ENCODE measurements around the gene KRTAP26-1. TPM values are rescaled to one million over a fixed set of nuclear protein-coding genes. Genes with fewer than 3 reads are reported as not detected.

The KRTAP26-1 gene
- total RNA-seq, 1 donor from 2014 or later, result not detected

DNA sequence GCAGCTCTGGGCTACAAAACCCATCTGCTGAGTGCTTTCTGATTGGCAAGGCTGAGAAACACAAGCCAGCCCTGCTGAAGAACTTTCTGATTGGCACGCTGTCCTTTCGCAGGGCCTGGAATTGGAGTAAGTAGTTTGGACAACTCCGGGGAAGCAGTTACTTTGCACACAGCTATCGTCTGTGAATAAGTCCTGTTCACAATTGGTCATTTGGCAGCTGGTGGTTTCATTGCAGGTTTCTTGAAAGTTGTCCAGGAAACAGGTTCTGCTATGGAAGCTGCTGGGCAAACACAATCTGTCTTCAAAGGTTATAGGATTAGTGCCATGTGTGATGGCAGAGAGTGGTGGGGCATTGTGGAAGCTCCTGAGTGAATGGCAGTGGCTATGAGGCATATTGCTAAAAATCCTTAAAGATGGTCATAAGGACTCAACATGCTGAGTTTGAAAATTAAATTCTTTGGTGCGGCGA lies 17.2 kb upstream of the KRTAP26-1 start, which contains the start of gene KRTAP27-1:
KRTAP27-1 (minus strand) TSS at position 419 of the 469 bp plus-strand sequence; CDS start at position 393, 26 bp downstream.
- intact Hi-C loops (cut with micrococcal nuclease), result no loop called here
- ATAC-seq (ENCODE audit: low read depth) (no peak), DNase-seq (no peak)
- Mint-ChIP-seq H3K27ac (no peak within 1 kb of the TSS), H3K9me3 (no peaks in the 10 kb centered on the region), H3K4me3 (no peak within 1 kb of the TSS), H3K4me1 (no peaks in the 10 kb centered on the region), H3K36me3 (ENCODE audit: low read depth) (no peaks in the 10 kb centered on the region), H3K27me3 (no peaks in the 10 kb centered on the region)
- TF ChIP-seq, protein P1, sequence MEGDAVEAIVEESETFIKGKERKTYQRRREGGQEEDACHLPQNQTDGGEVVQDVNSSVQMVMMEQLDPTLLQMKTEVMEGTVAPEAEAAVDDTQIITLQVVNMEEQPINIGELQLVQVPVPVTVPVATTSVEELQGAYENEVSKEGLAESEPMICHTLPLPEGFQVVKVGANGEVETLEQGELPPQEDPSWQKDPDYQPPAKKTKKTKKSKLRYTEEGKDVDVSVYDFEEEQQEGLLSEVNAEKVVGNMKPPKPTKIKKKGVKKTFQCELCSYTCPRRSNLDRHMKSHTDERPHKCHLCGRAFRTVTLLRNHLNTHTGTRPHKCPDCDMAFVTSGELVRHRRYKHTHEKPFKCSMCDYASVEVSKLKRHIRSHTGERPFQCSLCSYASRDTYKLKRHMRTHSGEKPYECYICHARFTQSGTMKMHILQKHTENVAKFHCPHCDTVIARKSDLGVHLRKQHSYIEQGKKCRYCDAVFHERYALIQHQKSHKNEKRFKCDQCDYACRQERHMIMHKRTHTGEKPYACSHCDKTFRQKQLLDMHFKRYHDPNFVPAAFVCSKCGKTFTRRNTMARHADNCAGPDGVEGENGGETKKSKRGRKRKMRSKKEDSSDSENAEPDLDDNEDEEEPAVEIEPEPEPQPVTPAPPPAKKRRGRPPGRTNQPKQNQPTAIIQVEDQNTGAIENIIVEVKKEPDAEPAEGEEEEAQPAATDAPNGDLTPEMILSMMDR (IDR thresholded peaks at IDR 0.05), result no peak
- POLR2A ChIA-PET, result no interaction called here
- CTCF ChIA-PET, result no interaction called here

DNA sequence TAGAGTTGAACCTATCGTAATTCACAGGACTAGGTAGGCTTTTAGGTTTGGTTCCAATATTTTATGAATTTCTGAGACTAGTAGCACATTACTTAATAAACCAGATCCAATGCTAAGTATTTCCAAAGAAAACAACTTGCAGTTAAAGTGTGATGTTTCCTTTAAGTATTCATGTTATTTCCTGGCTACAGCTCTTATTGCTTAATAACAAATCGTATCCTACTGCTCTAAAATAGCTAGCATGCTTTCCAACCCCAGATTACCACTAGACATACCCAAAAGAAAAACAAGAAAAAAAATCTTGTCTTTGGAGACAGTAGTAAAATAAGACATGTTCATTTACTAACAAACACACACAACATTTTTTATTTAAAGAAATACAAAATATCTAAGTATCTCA lies 16.5 kb upstream of the KRTAP26-1 start:
- Mint-ChIP-seq H3K27me3 (no peaks in the 10 kb centered on the region), H3K9me3 (no peaks in the 10 kb centered on the region), H3K4me3 (no peak overlapping the region), H3K27ac (no peak overlapping the region), H3K4me1 (no peaks in the 10 kb centered on the region), H3K36me3 (ENCODE audit: low read depth) (no peaks in the 10 kb centered on the region)
- CTCF ChIA-PET, result no interaction called here
- no peak for ATAC-seq (ENCODE audit: low read depth)
- POLR2A ChIA-PET, result no interaction called here
- DNase-seq, result no peak
- TF ChIP-seq, protein P1 (IDR thresholded peaks at IDR 0.05), result no peak
- intact Hi-C loops (cut with micrococcal nuclease), result no loop called here

DNA sequence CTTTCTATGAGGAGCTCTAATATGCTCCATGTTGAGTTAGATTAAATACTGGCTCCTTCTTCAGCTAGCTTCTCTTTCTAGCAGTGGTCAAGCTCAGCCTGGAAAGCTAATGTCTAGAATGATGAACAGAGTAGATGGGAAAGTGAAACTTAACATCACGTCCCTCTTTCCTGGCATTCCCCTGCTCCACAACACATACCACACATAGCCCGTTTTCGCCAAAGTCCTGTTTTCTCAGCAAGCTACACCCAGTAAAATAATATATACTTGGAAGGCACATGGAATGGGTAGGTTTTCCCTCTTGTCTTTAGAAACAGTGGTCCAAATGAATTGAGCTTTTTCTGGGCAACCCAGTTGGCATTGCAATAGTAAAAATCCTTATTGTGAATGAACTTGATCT lies 13.6 kb upstream of the KRTAP26-1 start:
- no peaks in the 10 kb centered on the region for H3K4me1 Mint-ChIP-seq
- POLR2A ChIA-PET, result no interaction called here
- TF ChIP-seq, protein P1 (IDR thresholded peaks at IDR 0.05), result no peak
- no peak overlapping the region for H3K4me3 Mint-ChIP-seq
- no peaks in the 10 kb centered on the region for H3K9me3 Mint-ChIP-seq
- CTCF ChIA-PET, result no interaction called here
- no peak for ATAC-seq (ENCODE audit: low read depth)
- no peaks in the 10 kb centered on the region for H3K36me3 Mint-ChIP-seq (ENCODE audit: low read depth)
- intact Hi-C loops (cut with micrococcal nuclease), result no loop called here
- no peak for DNase-seq
- H3K27me3 Mint-ChIP-seq, result no peaks in the 10 kb centered on the region
- no peak overlapping the region for H3K27ac Mint-ChIP-seq

DNA sequence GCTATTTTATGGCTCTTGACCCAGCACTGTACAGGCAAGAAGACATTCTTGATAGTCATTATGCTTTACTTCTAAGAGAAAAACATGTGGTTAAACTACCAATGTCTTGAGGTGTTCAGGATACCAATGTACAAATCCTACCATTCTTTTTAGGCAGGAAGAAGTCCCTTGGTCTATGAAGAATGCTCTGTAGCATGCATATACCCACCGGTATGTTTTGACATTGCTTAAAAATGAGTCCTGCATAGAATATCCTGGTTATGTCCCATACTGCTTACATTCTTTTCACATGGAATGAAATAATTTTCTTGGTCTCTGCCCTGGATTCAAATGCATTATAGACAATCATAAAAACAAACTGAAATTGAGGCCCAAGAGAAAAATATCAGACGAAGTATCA lies 12.6 kb upstream of the KRTAP26-1 start:
- H3K9me3 Mint-ChIP-seq, result no peaks in the 10 kb centered on the region
- intact Hi-C loops (cut with micrococcal nuclease), result no loop called here
- DNase-seq (no peak), ATAC-seq (ENCODE audit: low read depth) (no peak)
- ChIA-PET CTCF (no interaction called here), POLR2A (no interaction called here)
- H3K4me1 Mint-ChIP-seq, result no peaks in the 10 kb centered on the region
- H3K27me3 Mint-ChIP-seq, result no peaks in the 10 kb centered on the region
- H3K4me3 Mint-ChIP-seq, result no peak overlapping the region
- no peaks in the 10 kb centered on the region for H3K36me3 Mint-ChIP-seq (ENCODE audit: low read depth)
- no peak overlapping the region for H3K27ac Mint-ChIP-seq
- TF ChIP-seq, protein P1 (IDR thresholded peaks at IDR 0.05), result no peak

DNA sequence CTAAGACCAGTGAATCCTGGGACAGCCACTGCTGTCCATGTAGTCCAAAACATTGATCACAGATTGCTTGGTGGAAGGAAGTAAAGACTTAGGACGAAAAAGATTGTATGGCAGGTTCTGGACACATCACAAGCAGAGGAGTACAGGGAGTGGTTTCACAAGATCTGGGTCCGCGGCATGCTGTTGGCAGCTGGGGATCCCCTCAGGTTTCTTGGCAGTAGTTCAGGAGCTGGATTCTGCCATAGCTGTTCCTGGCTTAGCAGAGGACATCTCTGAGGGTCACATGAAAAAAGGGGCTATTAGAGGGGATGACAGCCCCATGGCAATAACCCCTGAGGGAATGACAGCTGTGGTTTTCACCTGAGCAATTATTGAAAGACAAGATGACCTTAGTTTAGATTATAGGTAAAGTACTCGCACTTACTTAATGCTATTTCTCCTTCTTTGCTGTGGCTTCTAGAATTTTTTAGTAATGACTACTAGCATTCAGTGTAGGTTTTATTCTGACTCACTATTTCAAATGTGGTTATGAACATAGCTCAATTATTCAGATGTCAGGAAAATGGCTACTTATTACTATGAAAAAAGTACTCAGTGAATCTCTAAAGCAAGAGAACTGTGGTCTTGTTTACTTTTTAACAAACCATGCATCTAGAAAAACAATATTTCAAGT lies 9.2 kb upstream of the KRTAP26-1 start:
- TF ChIP-seq, protein P1 (IDR thresholded peaks at IDR 0.05), result no peak
- no peaks in the 10 kb centered on the region for H3K36me3 Mint-ChIP-seq (ENCODE audit: low read depth)
- no peaks in the 10 kb centered on the region for H3K27me3 Mint-ChIP-seq
- POLR2A ChIA-PET, result no interaction called here
- H3K27ac Mint-ChIP-seq, result no peak overlapping the region
- H3K4me1 Mint-ChIP-seq, result no peaks in the 10 kb centered on the region
- intact Hi-C loops (cut with micrococcal nuclease), result no loop called here
- DNase-seq (no peak), ATAC-seq (ENCODE audit: low read depth) (no peak)
- CTCF ChIA-PET, result no interaction called here
- no peak overlapping the region for H3K4me3 Mint-ChIP-seq
- peaks cover 15% of the 10 kb centered on the region for H3K9me3 Mint-ChIP-seq
